H1 (cell line): ENCODE data around the gene DIAPH2. TPM values are rescaled to one million over a fixed set of nuclear protein-coding genes. Genes with fewer than 3 reads are reported as not detected.

ENCODE experiments used
- CTCF ChIA-PET: fragments of 300-600 bp; sonication (Branson Sonifier 250); formaldehyde crosslinking; loops from one replicate; lab custom pipeline; 2021; ENCODE audit not compliant: partially characterized antibody; lab: Charles Lee
- POLR2A ChIA-PET: fragments of 300-600 bp; sonication (Branson Sonifier 250); formaldehyde crosslinking; loops from one replicate; lab custom pipeline; 2021; ENCODE audit warnings: inconsistent platforms; ENCODE audit not compliant: partially characterized antibody; lab: Charles Lee
- DNase-seq, 2 experiments: peaks; one replicate each; pipeline versions ENCODE4 v3.0.0 to v3.0.0-alpha.2; 2010 to 2022; ENCODE audit warnings: low spot score in 2 of 2, low read depth in 1 of 2, mixed read lengths in 1 of 2
- FAIRE-seq: peaks from 2 replicates; lab custom pipeline; 2011; peaks lifted over from hg19 to GRCh38; lab: Jason Lieb, UNC
- H2AFZ ChIP-seq: 2 replicates; pipeline ENCODE4 v1.8.1; 2012; ENCODE audit warnings: low read length, inconsistent platforms
- H2AK5ac ChIP-seq: 2 replicates; pipeline ENCODE4 v1.6.1; 2013; ENCODE audit warnings: low read depth, low read length
- H2BK120ac ChIP-seq: replicated peaks from 2 replicates; pipeline ENCODE3; 2013; ENCODE audit warnings: low read depth, low read length, inconsistent platforms
- H2BK12ac ChIP-seq: 2 replicates; pipeline ENCODE4 v1.6.1; 2013; ENCODE audit warnings: low read depth, low read length
- H2BK15ac ChIP-seq: 2 replicates; pipeline ENCODE4 v1.6.1; 2013; ENCODE audit warnings: low read length
- H2BK20ac ChIP-seq: 2 replicates; pipeline ENCODE4 v1.6.1; 2013; ENCODE audit warnings: low read length
- H2BK5ac ChIP-seq: 2 replicates; pipeline ENCODE4 v1.6.1; 2013; ENCODE audit warnings: low read depth, low read length
- H3K14ac ChIP-seq: 2 replicates; pipeline ENCODE4 v1.6.1; 2013; ENCODE audit warnings: inconsistent platforms; ENCODE audit not compliant: insufficient read length
- H3K18ac ChIP-seq: 2 replicates; pipeline ENCODE4 v1.6.1; 2013; ENCODE audit warnings: low read length; ENCODE audit errors: extremely low read depth
- H3K23ac ChIP-seq: 2 replicates; pipeline ENCODE4 v1.6.1; 2013; ENCODE audit warnings: inconsistent platforms; ENCODE audit not compliant: insufficient read length
- H3K23me2 ChIP-seq: 2 replicates; pipeline ENCODE4 v1.6.1; 2013; ENCODE audit warnings: low read depth, low read length
- H3K27ac ChIP-seq: 2 replicates; pipeline ENCODE4 v1.6.1; 2011; ENCODE audit warnings: low read depth, low read length, inconsistent platforms
- H3K27me3 ChIP-seq, 4 experiments: replicated peaks in 1 of 4; 1 replicate in 1 of 4; 2 replicates in 3 of 4; pipeline versions ENCODE4 v1.6.1 to v1.8.1; 2011 to 2013; ENCODE audit warnings: low read length in 3 of 4, mild to moderate bottlenecking in 3 of 4, inconsistent platforms in 2 of 4, mixed read lengths in 2 of 4, moderate library complexity in 1 of 4; ENCODE audit not compliant: control insufficient read depth in 3 of 4, insufficient read depth in 3 of 4; ENCODE audit errors: extremely low read depth in 1 of 4
- H3K36me3 ChIP-seq, 4 experiments: 2 replicates each; pipeline versions ENCODE4 v1.6.1 to v1.8.1; 2011 to 2013; ENCODE audit warnings: mild to moderate bottlenecking in 4 of 4, low read length in 3 of 4, moderate library complexity in 2 of 4, control low read depth in 1 of 4, inconsistent platforms in 1 of 4; ENCODE audit not compliant: insufficient read depth in 4 of 4, control insufficient read depth in 2 of 4
- H3K4ac ChIP-seq: replicated peaks from 2 replicates; pipeline ENCODE3; 2013; ENCODE audit warnings: low read length, low read depth, mixed read lengths, inconsistent platforms; ENCODE audit not compliant: insufficient read length
- H3K4me1 ChIP-seq, 4 experiments: replicated peaks in 1 of 4; 1 replicate in 1 of 4; 2 replicates in 3 of 4; pipeline versions ENCODE4 v1.6.1 to v1.8.1; 2011 to 2013; ENCODE audit warnings: low read length in 3 of 4, inconsistent platforms in 2 of 4, mixed read lengths in 1 of 4; ENCODE audit not compliant: insufficient read depth in 4 of 4, control insufficient read depth in 3 of 4
- H3K4me2 ChIP-seq, 2 experiments: 2 replicates each; pipeline versions ENCODE4 v1.6.1 to v1.8.1; 2011 to 2013; ENCODE audit warnings: low read depth in 2 of 2, low read length in 2 of 2, control low read depth in 1 of 2, inconsistent platforms in 1 of 2, mild to moderate bottlenecking in 1 of 2; ENCODE audit not compliant: insufficient read depth in 1 of 2
- H3K4me3 ChIP-seq, 4 experiments: fragments of 200-600, 300-600 bp in 1 of 4; sonication (generic), shearing (Covaris generic), sonication (Bioruptor Twin) in 1 of 4; 2 replicates each; pipeline versions ENCODE4 v1.5.1 to v1.8.1; 2011 to 2016; ENCODE audit warnings: low read length in 4 of 4, low read depth in 3 of 4, control low read depth in 2 of 4, inconsistent platforms in 2 of 4, mild to moderate bottlenecking in 2 of 4, mixed read lengths in 1 of 4, moderate library complexity in 1 of 4; ENCODE audit not compliant: insufficient read depth in 2 of 4; ENCODE audit errors: extremely low read depth in 1 of 4
- H3K56ac ChIP-seq: replicated peaks from 2 replicates; pipeline ENCODE3; 2013; ENCODE audit warnings: low read depth, mild to moderate bottlenecking, mixed read lengths, low read length, inconsistent platforms; ENCODE audit not compliant: insufficient read length
- H3K79me1 ChIP-seq: 2 replicates; pipeline ENCODE4 v1.6.1; 2013; ENCODE audit warnings: low read depth, low read length, control low read depth
- H3K79me2 ChIP-seq, 2 experiments: 2 replicates each; pipeline versions ENCODE4 v1.6.1 to v1.8.1; 2012 to 2013; ENCODE audit warnings: low read length in 2 of 2, mild to moderate bottlenecking in 2 of 2, inconsistent platforms in 1 of 2; ENCODE audit not compliant: insufficient read depth in 2 of 2, control insufficient read depth in 1 of 2
- H3K9ac ChIP-seq, 4 experiments: replicated peaks in 1 of 4; 1 replicate in 1 of 4; 2 replicates in 3 of 4; pipeline versions ENCODE4 v1.6.1 to v1.8.1; 2011 to 2013; ENCODE audit warnings: low read depth in 3 of 4, low read length in 3 of 4, control low read depth in 2 of 4, mild to moderate bottlenecking in 2 of 4, moderate library complexity in 2 of 4, inconsistent platforms in 1 of 4; ENCODE audit errors: extremely low read depth in 1 of 4
- H3K9me3 ChIP-seq, 2 experiments: 2 replicates each; pipeline versions ENCODE4 v1.6.1 to v1.8.1; 2012 to 2013; ENCODE audit warnings: mild to moderate bottlenecking in 2 of 2, moderate library complexity in 2 of 2, control low read depth in 1 of 2, inconsistent platforms in 1 of 2, low read depth in 1 of 2, low read length in 1 of 2, mixed read lengths in 1 of 2; ENCODE audit not compliant: insufficient read depth in 2 of 2
- H4K20me1 ChIP-seq, 2 experiments: replicated peaks in 1 of 2; 2 replicates each; pipeline versions ENCODE3 to v1.8.1; 2011 to 2013; ENCODE audit warnings: inconsistent platforms in 2 of 2, low read length in 2 of 2, mild to moderate bottlenecking in 1 of 2; ENCODE audit not compliant: insufficient read depth in 2 of 2, control insufficient read depth in 1 of 2
- H4K5ac ChIP-seq: 2 replicates; pipeline ENCODE4 v1.6.1; 2013; ENCODE audit warnings: low read length, low read depth, mixed read lengths, inconsistent platforms; ENCODE audit not compliant: insufficient read length
- H4K8ac ChIP-seq: 2 replicates; pipeline ENCODE4 v1.8.0; 2013; ENCODE audit warnings: mild to moderate bottlenecking, moderate library complexity, low read length, inconsistent platforms; ENCODE audit not compliant: insufficient read depth; ENCODE audit errors: extremely low read depth
- H4K91ac ChIP-seq: replicated peaks from 2 replicates; pipeline ENCODE3; 2013; ENCODE audit warnings: low read length, mixed read lengths, inconsistent platforms; ENCODE audit not compliant: insufficient read length
- ASH2L ChIP-seq: fragments of 200-600, 300-600 bp; sonication (generic); IDR thresholded peaks from one replicate; pipeline ENCODE4 v1.7.1; 2017; ENCODE audit warnings: low read length
- ATF3 ChIP-seq: IDR thresholded peaks from 2 replicates; pipeline ENCODE4 v1.6.1; 2011; ENCODE audit warnings: low read depth, mild to moderate bottlenecking, low read length; ENCODE audit not compliant: insufficient read depth
- EZH2 ChIP-seq: fragments of 200-600 bp; sonication (generic); IDR thresholded peaks from 2 replicates; pipeline ENCODE4 v1.7.1; 2012; ENCODE audit warnings: low read depth, mild to moderate bottlenecking, moderate library complexity, low read length, inconsistent platforms; ENCODE audit not compliant: severe bottlenecking
- NANOG ChIP-seq: IDR thresholded peaks from 2 replicates; pipeline ENCODE4 v1.6.1; 2011; ENCODE audit warnings: low read length, low read depth, mild to moderate bottlenecking, inconsistent platforms; ENCODE audit not compliant: insufficient read depth, poor library complexity, severe bottlenecking
- SIN3A ChIP-seq, 2 experiments: IDR thresholded peaks in 1 of 2; conservative IDR thresholded peaks in 1 of 2; 2 replicates each; pipeline ENCODE4 v1.6.1; 2011 to 2012; ENCODE audit warnings: low read length in 2 of 2, improper control_type of control experiment in 1 of 2, low read depth in 1 of 2, mild to moderate bottlenecking in 1 of 2
- SIX5 ChIP-seq: IDR thresholded peaks from 2 replicates; pipeline ENCODE4 v1.6.1; 2011; ENCODE audit warnings: mild to moderate bottlenecking, low read depth, low read length
- WGBS, 2 experiments: shearing (Covaris generic) in 1 of 2; methylation state at CpG; one replicate each; pipeline versions ENCODE4 v1.1.6 to v1.1.7; 2013 to 2015; ENCODE audit warnings: low lambda C conversion rate in 2 of 2, mixed read lengths in 2 of 2, inconsistent platforms in 1 of 2, low coverage in 1 of 2, missing lambda C conversion rate in 1 of 2; ENCODE audit not compliant: insufficient replicate concordance in 2 of 2, insufficient coverage in 1 of 2, insufficient read length in 1 of 2; ENCODE audit errors: extremely low coverage in 1 of 2, missing lambda C conversion rate in 1 of 2; 5-methylcytosine and 5-hydroxymethylcytosine counted together
- polyA plus RNA-seq, 7 experiments: library from polyadenylated mRNA; depleted of rRNA in 3 of 7; stranded (reverse) in 5 of 7; unstranded in 2 of 7; fragments of >200 nt in 5 of 7; fragments of 200-250 nt in 2 of 7; gene quantifications; 1 replicate in 5 of 7; 2 replicates in 1 of 7; 4 replicates in 1 of 7; pipeline versions ENCODE4 v1.2.1 to v1.2.3, GENCODE V29; 2011 to 2013; ENCODE audit warnings: missing spikeins in 2 of 7, mixed read lengths in 2 of 7
- total RNA-seq: library from RNA; stranded (reverse); fragmentation: NEBNext Ultra II Directional; extraction: Animal tissue kit (Norgen Biotek cat#: 25700); gene quantifications from 2 replicates; pipeline ENCODE4 v1.2.1, GENCODE V29; 2021
- TF ChIP-seq, protein P1 (sequence below): IDR thresholded peaks from 2 replicates; pipeline ENCODE4 v1.6.1; 2011; ENCODE audit warnings: low read length, improper control_type of control experiment

Gene DIAPH2
- total and polyA plus RNA-seq, 2 of the 8 experiments (the other 6 are each of a cell fraction or from before 2014, with no cell fraction given) = 4.4 to 24.3 TPM

- FAIRE-seq = no peak
- CTCF ChIA-PET = no interaction called here
- DNase-seq = no peak
These were observed 346.3 kb downstream of the DIAPH2 start for GRCh38 chrX:97030947-97031346.

More at GRCh38 chrX:97030947-97031346, 346.3 kb downstream of the DIAPH2 start:
- Histone ChIP-seq H4K8ac (no peak overlapping the region), H3K4me2 (no peak overlapping the region), H3K23ac (no peak overlapping the region), H2BK15ac (no peak overlapping the region), H2BK20ac (no peak overlapping the region), H3K9me3 (no peaks in the 10 kb centered on the region), H3K23me2 (no peaks in the 10 kb centered on the region), H4K20me1 (no peaks in the 10 kb centered on the region), H2BK120ac (no peak overlapping the region), H2BK12ac (no peak overlapping the region), H3K4me3 (no peak overlapping the region), H3K79me1 (no peaks in the 10 kb centered on the region), H4K91ac (no peak overlapping the region), H3K79me2 (no peaks in the 10 kb centered on the region), H4K5ac (no peak overlapping the region), H3K27me3 (no peaks in the 10 kb centered on the region), H3K4me1 (peaks cover 0 to 7% (median 0%) of the 10 kb centered on the region in 4 experiments; a peak in 1 of 7 replicates), H3K9ac (no peak overlapping the region), H2AK5ac (no peak overlapping the region), H3K4ac (no peak overlapping the region), H2BK5ac (no peak overlapping the region), H2AFZ (no peak overlapping the region), H3K18ac (no peak overlapping the region), H3K14ac (no peak overlapping the region), H3K36me3 (no peaks in the 10 kb centered on the region), H3K56ac (no peak overlapping the region), H3K27ac (no peak overlapping the region)
- TF ChIP-seq SIN3A (conservative IDR thresholded peaks at IDR 0.05 in 1 of 2, IDR thresholded peaks at IDR 0.05 in 1 of 2; ENCODE audit: low read depth in 1 of 2, low read length in 2 of 2) = no peak
- no peak for TF ChIP-seq ATF3
- no peak for TF ChIP-seq NANOG
- TF ChIP-seq, protein P1, sequence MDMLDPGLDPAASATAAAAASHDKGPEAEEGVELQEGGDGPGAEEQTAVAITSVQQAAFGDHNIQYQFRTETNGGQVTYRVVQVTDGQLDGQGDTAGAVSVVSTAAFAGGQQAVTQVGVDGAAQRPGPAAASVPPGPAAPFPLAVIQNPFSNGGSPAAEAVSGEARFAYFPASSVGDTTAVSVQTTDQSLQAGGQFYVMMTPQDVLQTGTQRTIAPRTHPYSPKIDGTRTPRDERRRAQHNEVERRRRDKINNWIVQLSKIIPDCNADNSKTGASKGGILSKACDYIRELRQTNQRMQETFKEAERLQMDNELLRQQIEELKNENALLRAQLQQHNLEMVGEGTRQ = no peak
- no peak for TF ChIP-seq EZH2
- TF ChIP-seq SIX5 = no peak
- TF ChIP-seq ASH2L = no peak
- WGBS, 2 experiments = 79% methylated on average over 1 of the region's 1 CpG; no CpG with 5 or more reads in 1 of the 2 experiments
- POLR2A ChIA-PET = no interaction called here
